Epithelial cell of esophagus (primary cell): ENCODE measurements around the gene PRX.

Experiments used
- DNase-seq: peaks from one replicate; pipeline ENCODE4 v3.0.0; 2010; ENCODE audit warnings: low read depth
- H3K4me3 ChIP-seq: 2 replicates; pipeline ENCODE4 v1.5.1; 2011; ENCODE audit warnings: mild to moderate bottlenecking, low read length, control low read depth
- TF ChIP-seq, protein P1 (sequence below): IDR thresholded peaks from 2 replicates; pipeline ENCODE4 v1.5.1; 2011; ENCODE audit warnings: low read depth, mild to moderate bottlenecking, low read length, control low read depth, inconsistent platforms; ENCODE audit not compliant: insufficient read depth; ENCODE audit errors: missing control alignments

The PRX gene

GRCh38 chr19:40444000-40444824 lies 31.0 kb upstream of the PRX start, which contains the start of gene SERTAD3:
Gene SERTAD3, minus strand, starts transcription at chr19:40444335. Its CDS starts 2,255 bp downstream, at chr19:40442080.
- peak; percentile 96 for DNase-seq
- TF ChIP-seq, protein P1, sequence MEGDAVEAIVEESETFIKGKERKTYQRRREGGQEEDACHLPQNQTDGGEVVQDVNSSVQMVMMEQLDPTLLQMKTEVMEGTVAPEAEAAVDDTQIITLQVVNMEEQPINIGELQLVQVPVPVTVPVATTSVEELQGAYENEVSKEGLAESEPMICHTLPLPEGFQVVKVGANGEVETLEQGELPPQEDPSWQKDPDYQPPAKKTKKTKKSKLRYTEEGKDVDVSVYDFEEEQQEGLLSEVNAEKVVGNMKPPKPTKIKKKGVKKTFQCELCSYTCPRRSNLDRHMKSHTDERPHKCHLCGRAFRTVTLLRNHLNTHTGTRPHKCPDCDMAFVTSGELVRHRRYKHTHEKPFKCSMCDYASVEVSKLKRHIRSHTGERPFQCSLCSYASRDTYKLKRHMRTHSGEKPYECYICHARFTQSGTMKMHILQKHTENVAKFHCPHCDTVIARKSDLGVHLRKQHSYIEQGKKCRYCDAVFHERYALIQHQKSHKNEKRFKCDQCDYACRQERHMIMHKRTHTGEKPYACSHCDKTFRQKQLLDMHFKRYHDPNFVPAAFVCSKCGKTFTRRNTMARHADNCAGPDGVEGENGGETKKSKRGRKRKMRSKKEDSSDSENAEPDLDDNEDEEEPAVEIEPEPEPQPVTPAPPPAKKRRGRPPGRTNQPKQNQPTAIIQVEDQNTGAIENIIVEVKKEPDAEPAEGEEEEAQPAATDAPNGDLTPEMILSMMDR = no peak

DNA sequence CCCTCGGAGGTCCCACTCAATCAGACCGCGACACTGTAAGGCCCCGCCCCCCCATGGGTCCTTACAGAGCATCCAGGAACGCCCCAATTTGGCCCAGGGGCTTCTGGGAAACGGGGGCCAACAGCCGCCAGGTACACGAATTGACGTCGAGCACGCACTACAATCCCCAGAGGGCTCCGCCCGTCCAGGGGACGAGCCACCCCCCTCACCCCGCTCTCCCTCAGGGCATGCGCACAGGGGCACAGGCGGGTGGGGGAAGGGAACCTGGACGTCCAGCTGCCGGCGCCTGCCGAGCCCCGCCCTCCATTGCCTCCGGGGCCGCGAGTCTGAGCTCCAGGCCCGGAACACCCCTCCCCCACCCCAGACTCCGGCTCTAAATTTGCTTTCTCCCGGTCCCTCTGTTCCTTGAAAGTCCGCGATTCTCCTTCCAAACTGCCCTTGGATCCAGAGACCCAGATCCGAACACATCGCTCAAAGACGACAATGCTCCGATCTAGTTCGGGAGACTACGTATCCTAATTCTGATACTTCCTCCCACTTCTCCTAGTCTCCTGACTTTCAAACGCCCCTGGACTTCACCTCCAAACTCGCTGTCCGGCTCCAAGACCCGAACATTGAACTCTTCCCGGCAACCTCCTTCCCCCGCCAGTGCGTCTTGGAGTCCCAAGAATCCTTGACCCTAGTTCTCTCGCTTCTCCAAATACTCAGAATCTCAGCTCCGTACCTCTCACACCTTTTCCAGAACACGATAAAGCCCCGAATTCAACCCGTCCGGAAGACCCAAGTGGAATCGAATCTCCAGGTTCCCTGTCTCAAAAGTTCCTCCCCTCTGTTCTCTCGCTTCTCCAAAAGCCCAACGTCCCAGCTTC lies 30.2 kb upstream of the PRX start:
- peak; percentile 99 for DNase-seq
- H3K4me3 ChIP-seq = peak overlapping the region; percentile 100
- TF ChIP-seq, protein P1 = no peak

More at GRCh38 chr19:40444000-40444824, 31.0 kb upstream of the PRX start, which contains the start of gene SERTAD3:
- peak within 1 kb of the TSS; percentile 100 for H3K4me3 ChIP-seq

GRCh38 chr19:40442328-40443130 lies 29.4 kb upstream of the PRX start:
- peak overlapping the region; percentile 100 for H3K4me3 ChIP-seq
- TF ChIP-seq, protein P1 = no peak
- no peak for DNase-seq

DNA sequence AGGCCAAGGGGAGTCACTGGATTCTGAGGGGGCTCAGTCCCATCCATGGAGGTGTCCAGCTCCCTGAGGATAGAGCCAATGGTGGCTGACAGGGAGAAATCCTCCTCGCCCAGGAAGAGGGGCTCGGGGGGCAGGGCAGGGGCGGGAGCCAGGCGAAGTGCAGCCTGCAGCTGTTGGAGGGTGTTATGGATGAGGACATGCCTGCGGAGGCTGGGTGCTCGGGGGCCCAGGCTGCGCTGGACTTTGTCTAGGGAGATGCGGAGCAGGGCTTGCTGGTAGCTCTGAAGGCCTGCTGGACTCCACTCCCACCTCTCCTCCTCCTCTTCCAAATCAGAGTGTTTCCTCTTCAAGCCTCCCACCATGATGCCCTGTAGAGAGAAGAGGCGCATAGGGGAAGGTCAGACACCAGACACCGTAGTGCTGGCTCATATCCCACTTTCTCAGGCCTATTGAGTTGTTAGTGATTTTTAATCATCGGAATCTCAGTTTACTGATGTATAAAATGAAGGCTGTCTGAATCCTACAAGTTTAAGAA lies 28.6 kb upstream of the PRX start:
- no peak for DNase-seq
- TF ChIP-seq, protein P1 = no peak
- H3K4me3 ChIP-seq = no peak overlapping the region

DNA sequence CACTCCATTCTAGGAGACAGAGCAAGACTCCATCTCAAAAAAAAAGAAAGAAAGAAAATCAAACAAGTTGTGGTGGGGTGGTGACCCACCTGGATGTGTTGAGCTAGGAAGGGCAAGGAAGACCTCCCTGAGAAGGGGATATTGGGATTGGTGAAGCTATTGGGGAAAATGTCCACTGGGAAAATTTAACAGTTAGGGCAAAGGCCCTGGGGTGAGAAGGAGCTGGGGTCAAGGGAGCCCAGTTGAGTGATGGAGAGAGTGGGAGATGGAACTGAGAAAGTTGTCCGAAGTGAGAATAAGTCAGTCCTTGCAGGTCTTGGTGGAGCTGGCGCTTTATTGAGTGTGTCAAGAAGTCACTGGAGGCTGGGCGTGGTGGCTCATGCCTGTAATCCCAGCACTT lies 25.1 kb upstream of the PRX start:
- H3K4me3 ChIP-seq = no peak overlapping the region
- TF ChIP-seq, protein P1 = no peak
- no peak for DNase-seq
